Anterior cingulate cortex (tissue), 58 donors: ENCODE measurements around the gene GOLGA7B.

Experiments used
- DNase-seq, 58 donors: peaks; one replicate each; lab custom pipeline; 2025; lab: John Stamatoyannopoulos, UW

Gene GOLGA7B

GRCh38 chr10:97849687-97850402 lies at the start of gene GOLGA7B:
Gene GOLGA7B (plus strand): TSS chr10:97849843. CDS start chr10:97850304, 461 bp downstream.
- DNase-seq = peak in 29 of 58 donors; percentile 6 to 56 (median 33)

GRCh38 chr10:97800474-97800873 lies 49.2 kb upstream of the GOLGA7B start:
- no peak for DNase-seq

- DNase-seq = no peak
These were observed 48.2 kb upstream of the GOLGA7B start for GRCh38 chr10:97801422-97801821.

- no peak for DNase-seq
These were observed 44.4 kb upstream of the GOLGA7B start for GRCh38 chr10:97805096-97805884.

GRCh38 chr10:97805949-97806348 lies 43.7 kb upstream of the GOLGA7B start:
- DNase-seq = no peak

- DNase-seq = no peak
These were observed 39.2 kb upstream of the GOLGA7B start for GRCh38 chr10:97810446-97810845.

- DNase-seq = no peak
These were observed 37.7 kb upstream of the GOLGA7B start for GRCh38 chr10:97811958-97812357.

GRCh38 chr10:97812696-97813095 lies 36.9 kb upstream of the GOLGA7B start:
- DNase-seq = no peak

GRCh38 chr10:97813311-97813710 lies 36.3 kb upstream of the GOLGA7B start:
- no peak for DNase-seq

- no peak for DNase-seq
These were observed 34.6 kb upstream of the GOLGA7B start for GRCh38 chr10:97814996-97815395.

GRCh38 chr10:97816609-97817008 lies 33.0 kb upstream of the GOLGA7B start:
- no peak for DNase-seq

GRCh38 chr10:97818572-97818971 lies 31.1 kb upstream of the GOLGA7B start:
- no peak for DNase-seq

GRCh38 chr10:97820096-97820704 lies 29.4 kb upstream of the GOLGA7B start:
- DNase-seq = no peak

- DNase-seq = peak in 2 of 58 donors; percentile 5 to 46
These were observed 28.2 kb upstream of the GOLGA7B start for GRCh38 chr10:97821308-97822038.

- peak in 1 of 58 donors; percentile 15 for DNase-seq
These were observed 27.4 kb upstream of the GOLGA7B start for GRCh38 chr10:97822261-97822687.

- DNase-seq = peak in 2 of 58 donors; percentile 8 to 19
These were observed 25.9 kb upstream of the GOLGA7B start for GRCh38 chr10:97823734-97824133.

GRCh38 chr10:97825020-97825760 lies 24.5 kb upstream of the GOLGA7B start:
- peak in 18 of 58 donors; percentile 5 to 37 (median 20) for DNase-seq

- DNase-seq = no peak
These were observed 22.8 kb upstream of the GOLGA7B start for GRCh38 chr10:97826892-97827291.

GRCh38 chr10:97827702-97828291 lies 21.8 kb upstream of the GOLGA7B start:
- DNase-seq = peak in 3 of 58 donors; percentile 10 to 39 (median 21)
